ENCODE data around the gene GLOD4.

Gene GLOD4

GRCh38 chr17:732902-733720 is 49.0 kb downstream of the GLOD4 start:
- Histone ChIP-seq H3K79me2 (ENCODE audit: low read length) (no peaks in the 10 kb centered on the region), H2AFZ (ENCODE audit: low read length) (no peak overlapping the region), H3K27ac (ENCODE audit: low read length) (no peak overlapping the region), H3K4me1 (ENCODE audit: low read length) (no peaks in the 10 kb centered on the region), H3K9me2 (replicated peaks; ENCODE audit: insufficient read depth, low read length) (no peaks in the 10 kb centered on the region), H3K9ac (ENCODE audit: low read length) (peak overlapping the region; percentile 25; the same call in 1 of the 2 replicates), H4K20me1 (ENCODE audit: insufficient read depth, low read length) (no peaks in the 10 kb centered on the region), H3K36me3 (replicated peaks; ENCODE audit: insufficient read depth, low read length) (no peaks in the 10 kb centered on the region), H3K4me2 (ENCODE audit: low read depth, low read length) (peak overlapping the region; percentile 39), H3K9me3 (replicated peaks; ENCODE audit: insufficient read depth, low read length) (no peaks in the 10 kb centered on the region), H3F3A (ENCODE audit: insufficient read depth, low read length) (no peaks in the 10 kb centered on the region), H3K4me3 (ENCODE audit: low read length) (peak overlapping the region; percentile 50), H3K27me3 (replicated peaks; ENCODE audit: insufficient read depth, low read length) (peaks cover 7% of the 10 kb centered on the region; the same call in 1 of the 2 replicates)
- TF ChIP-seq EZH2 (optimal IDR thresholded peaks at IDR 0.05; ENCODE audit: low read depth, low read length) = no peak
- TF ChIP-seq EZH2phosphoT487 (IDR thresholded peaks at IDR 0.05; ENCODE audit: low read length) = no peak
- TF ChIP-seq, protein P1, sequence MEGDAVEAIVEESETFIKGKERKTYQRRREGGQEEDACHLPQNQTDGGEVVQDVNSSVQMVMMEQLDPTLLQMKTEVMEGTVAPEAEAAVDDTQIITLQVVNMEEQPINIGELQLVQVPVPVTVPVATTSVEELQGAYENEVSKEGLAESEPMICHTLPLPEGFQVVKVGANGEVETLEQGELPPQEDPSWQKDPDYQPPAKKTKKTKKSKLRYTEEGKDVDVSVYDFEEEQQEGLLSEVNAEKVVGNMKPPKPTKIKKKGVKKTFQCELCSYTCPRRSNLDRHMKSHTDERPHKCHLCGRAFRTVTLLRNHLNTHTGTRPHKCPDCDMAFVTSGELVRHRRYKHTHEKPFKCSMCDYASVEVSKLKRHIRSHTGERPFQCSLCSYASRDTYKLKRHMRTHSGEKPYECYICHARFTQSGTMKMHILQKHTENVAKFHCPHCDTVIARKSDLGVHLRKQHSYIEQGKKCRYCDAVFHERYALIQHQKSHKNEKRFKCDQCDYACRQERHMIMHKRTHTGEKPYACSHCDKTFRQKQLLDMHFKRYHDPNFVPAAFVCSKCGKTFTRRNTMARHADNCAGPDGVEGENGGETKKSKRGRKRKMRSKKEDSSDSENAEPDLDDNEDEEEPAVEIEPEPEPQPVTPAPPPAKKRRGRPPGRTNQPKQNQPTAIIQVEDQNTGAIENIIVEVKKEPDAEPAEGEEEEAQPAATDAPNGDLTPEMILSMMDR (IDR thresholded peaks at IDR 0.05; ENCODE audit: low read length) = no peak
- DNase-seq = peak; percentile 16

- H2AFZ ChIP-seq (ENCODE audit: low read length) = peak within 1 kb of the TSS; percentile 65
- no peaks in the 10 kb centered on the region for H3K4me1 ChIP-seq (ENCODE audit: low read length)
- no peaks in the 10 kb centered on the region for H3K79me2 ChIP-seq (ENCODE audit: low read length)
- no peak within 1 kb of the TSS for H3K27ac ChIP-seq (ENCODE audit: low read length)
- TF ChIP-seq EZH2phosphoT487 (IDR thresholded peaks at IDR 0.05; ENCODE audit: low read length) (no peak), EZH2 (optimal IDR thresholded peaks at IDR 0.05; ENCODE audit: low read depth, low read length) (no peak)
- TF ChIP-seq, protein P1 (IDR thresholded peaks at IDR 0.05; ENCODE audit: low read length) = no peak
- peak within 1 kb of the TSS; percentile 25; the same call in 1 of the 2 replicates for H3K9ac ChIP-seq (ENCODE audit: low read length)
- H3K4me3 ChIP-seq (ENCODE audit: low read length) = peak within 1 kb of the TSS; percentile 61
- peaks cover 7% of the 10 kb centered on the region; the same call in 1 of the 2 replicates for H3K27me3 ChIP-seq (replicated peaks; ENCODE audit: insufficient read depth, low read length)
- no peaks in the 10 kb centered on the region for H3K36me3 ChIP-seq (replicated peaks; ENCODE audit: insufficient read depth, low read length)
- no peaks in the 10 kb centered on the region for H3F3A ChIP-seq (ENCODE audit: insufficient read depth, low read length)
- H4K20me1 ChIP-seq (ENCODE audit: insufficient read depth, low read length) = no peaks in the 10 kb centered on the region
- peak; percentile 19 for DNase-seq
- no peaks in the 10 kb centered on the region for H3K9me2 ChIP-seq (replicated peaks; ENCODE audit: insufficient read depth, low read length)
- peak within 1 kb of the TSS; percentile 72 for H3K4me2 ChIP-seq (ENCODE audit: low read depth, low read length)
- no peaks in the 10 kb centered on the region for H3K9me3 ChIP-seq (replicated peaks; ENCODE audit: insufficient read depth, low read length)
Observed at GRCh38 chr17:732067-732901, 49.8 kb downstream of the GLOD4 start, which contains the start of gene TLCD3A. TLCD3A (plus strand) TSS chr17:732596; CDS start chr17:732648, 52 bp downstream.

GRCh38 chr17:731644-732066 is 50.4 kb downstream of the GLOD4 start:
- H3F3A ChIP-seq (ENCODE audit: insufficient read depth, low read length) = no peaks in the 10 kb centered on the region
- peaks cover 10% of the 10 kb centered on the region for H3K27me3 ChIP-seq (replicated peaks; ENCODE audit: insufficient read depth, low read length)
- H3K9ac ChIP-seq (ENCODE audit: low read length) = no peak overlapping the region; the same call in 1 of the 2 replicates
- H3K9me3 ChIP-seq (replicated peaks; ENCODE audit: insufficient read depth, low read length) = no peaks in the 10 kb centered on the region
- H3K36me3 ChIP-seq (replicated peaks; ENCODE audit: insufficient read depth, low read length) = no peaks in the 10 kb centered on the region
- peak overlapping the region; percentile 65 for H2AFZ ChIP-seq (ENCODE audit: low read length)
- H3K27ac ChIP-seq (ENCODE audit: low read length) = no peak overlapping the region
- H3K79me2 ChIP-seq (ENCODE audit: low read length) = no peaks in the 10 kb centered on the region
- TF ChIP-seq EZH2 (optimal IDR thresholded peaks at IDR 0.05; ENCODE audit: low read depth, low read length) (no peak), EZH2phosphoT487 (IDR thresholded peaks at IDR 0.05; ENCODE audit: low read length) (no peak)
- TF ChIP-seq, protein P1 (IDR thresholded peaks at IDR 0.05; ENCODE audit: low read length) = no peak
- H3K4me3 ChIP-seq (ENCODE audit: low read length) = peak overlapping the region; percentile 61
- no peaks in the 10 kb centered on the region for H4K20me1 ChIP-seq (ENCODE audit: insufficient read depth, low read length)
- no peaks in the 10 kb centered on the region for H3K9me2 ChIP-seq (replicated peaks; ENCODE audit: insufficient read depth, low read length)
- H3K4me2 ChIP-seq (ENCODE audit: low read depth, low read length) = peak overlapping the region; percentile 72
- DNase-seq = no peak
- H3K4me1 ChIP-seq (ENCODE audit: low read length) = no peaks in the 10 kb centered on the region
